Measurements from ENCODE around the gene LRRC43.

Gene LRRC43

DNA sequence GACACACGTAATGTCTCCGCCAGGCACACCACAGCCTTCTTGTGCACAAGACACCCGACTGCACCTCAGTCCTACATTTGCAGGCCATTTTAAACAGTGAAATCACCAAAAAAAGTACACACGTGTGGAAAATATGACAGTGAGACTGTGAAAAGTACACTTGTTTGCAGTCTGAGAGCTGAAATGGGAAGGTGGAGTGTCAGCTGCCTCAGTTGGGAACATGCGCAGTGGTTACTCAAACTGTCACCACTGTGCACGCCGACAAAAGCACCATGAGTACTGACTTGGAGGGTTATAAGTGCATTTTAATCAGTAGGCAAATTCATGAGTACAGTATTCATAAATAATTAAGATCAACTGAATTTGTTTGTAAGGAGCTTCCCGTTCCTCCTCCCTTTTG lies 67.6 kb downstream of the LRRC43 start:
- H3K4me3 ChIP-seq (ENCODE audit: low read length), result no peak overlapping the region
- no peak for DNase-seq (ENCODE audit: low read depth)
- TF ChIP-seq, protein P1, sequence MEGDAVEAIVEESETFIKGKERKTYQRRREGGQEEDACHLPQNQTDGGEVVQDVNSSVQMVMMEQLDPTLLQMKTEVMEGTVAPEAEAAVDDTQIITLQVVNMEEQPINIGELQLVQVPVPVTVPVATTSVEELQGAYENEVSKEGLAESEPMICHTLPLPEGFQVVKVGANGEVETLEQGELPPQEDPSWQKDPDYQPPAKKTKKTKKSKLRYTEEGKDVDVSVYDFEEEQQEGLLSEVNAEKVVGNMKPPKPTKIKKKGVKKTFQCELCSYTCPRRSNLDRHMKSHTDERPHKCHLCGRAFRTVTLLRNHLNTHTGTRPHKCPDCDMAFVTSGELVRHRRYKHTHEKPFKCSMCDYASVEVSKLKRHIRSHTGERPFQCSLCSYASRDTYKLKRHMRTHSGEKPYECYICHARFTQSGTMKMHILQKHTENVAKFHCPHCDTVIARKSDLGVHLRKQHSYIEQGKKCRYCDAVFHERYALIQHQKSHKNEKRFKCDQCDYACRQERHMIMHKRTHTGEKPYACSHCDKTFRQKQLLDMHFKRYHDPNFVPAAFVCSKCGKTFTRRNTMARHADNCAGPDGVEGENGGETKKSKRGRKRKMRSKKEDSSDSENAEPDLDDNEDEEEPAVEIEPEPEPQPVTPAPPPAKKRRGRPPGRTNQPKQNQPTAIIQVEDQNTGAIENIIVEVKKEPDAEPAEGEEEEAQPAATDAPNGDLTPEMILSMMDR (conservative IDR thresholded peaks at IDR 0.05; ENCODE audit: low read depth, low read length), result no peak

Measured in retinal pigment epithelial cell (primary cell).